SHP77 treated with DMSO at 0.1 percent for 48 hours (cell line): Measurements from ENCODE around the gene KCTD3.

Experiments used
- DNase-seq: peaks from one replicate; lab custom pipeline; 2025; lab: John Stamatoyannopoulos, UW

The KCTD3 gene

GRCh38 chr1:215566556-215567490 is at the start of gene KCTD3:
TSS of gene KCTD3 (plus strand) at chr1:215567304. CDS start at chr1:215567686, 382 bp downstream.
- DNase-seq = peak; percentile 71

GRCh38 chr1:215517441-215517891 is 49.6 kb upstream of the KCTD3 start:
- no peak for DNase-seq

- DNase-seq = no peak
Measured at GRCh38 chr1:215518594-215518993, 48.5 kb upstream of the KCTD3 start.

- DNase-seq = no peak
Measured at GRCh38 chr1:215521279-215521678, 45.8 kb upstream of the KCTD3 start.

- no peak for DNase-seq
Measured at GRCh38 chr1:215523128-215523861, 43.8 kb upstream of the KCTD3 start.

GRCh38 chr1:215523906-215524305 is 43.2 kb upstream of the KCTD3 start:
- DNase-seq = no peak

- peak; percentile 18 for DNase-seq
Measured at GRCh38 chr1:215526147-215526845, 40.8 kb upstream of the KCTD3 start.

- no peak for DNase-seq
Measured at GRCh38 chr1:215526846-215527151, 40.3 kb upstream of the KCTD3 start.

GRCh38 chr1:215529111-215529510 is 38.0 kb upstream of the KCTD3 start:
- no peak for DNase-seq

- DNase-seq = no peak
Measured at GRCh38 chr1:215529571-215529970, 37.5 kb upstream of the KCTD3 start.

- no peak for DNase-seq
Measured at GRCh38 chr1:215530401-215530984, 36.6 kb upstream of the KCTD3 start.

GRCh38 chr1:215539803-215540570 is 27.1 kb upstream of the KCTD3 start:
- DNase-seq = no peak

GRCh38 chr1:215542301-215542700 is 24.8 kb upstream of the KCTD3 start:
- DNase-seq = no peak

- no peak for DNase-seq
Measured at GRCh38 chr1:215543191-215543606, 23.9 kb upstream of the KCTD3 start.

- DNase-seq = no peak
Measured at GRCh38 chr1:215543806-215544205, 23.3 kb upstream of the KCTD3 start.

- peak; percentile 47 for DNase-seq
Measured at GRCh38 chr1:215544566-215544965, 22.5 kb upstream of the KCTD3 start.

GRCh38 chr1:215545096-215545495 is 22.0 kb upstream of the KCTD3 start:
- no peak for DNase-seq

- DNase-seq = no peak
Measured at GRCh38 chr1:215547011-215547410, 20.1 kb upstream of the KCTD3 start.

- no peak for DNase-seq
Measured at GRCh38 chr1:215551806-215552205, 15.3 kb upstream of the KCTD3 start.

GRCh38 chr1:215554865-215555264 is 12.2 kb upstream of the KCTD3 start:
- DNase-seq = no peak

GRCh38 chr1:215555531-215555930 is 11.6 kb upstream of the KCTD3 start:
- DNase-seq = no peak
